GM21423 (cell line): ENCODE results near the gene CCNI2.

Source experiments
- ATAC-seq: cut with Tn5 transposase; IDR thresholded peaks from one replicate; pipeline ENCODE4 v1.9.1; 2021; ENCODE audit warnings: mild to moderate bottlenecking, moderate library complexity; ENCODE audit not compliant: unreplicated experiment

The CCNI2 gene, protein sequence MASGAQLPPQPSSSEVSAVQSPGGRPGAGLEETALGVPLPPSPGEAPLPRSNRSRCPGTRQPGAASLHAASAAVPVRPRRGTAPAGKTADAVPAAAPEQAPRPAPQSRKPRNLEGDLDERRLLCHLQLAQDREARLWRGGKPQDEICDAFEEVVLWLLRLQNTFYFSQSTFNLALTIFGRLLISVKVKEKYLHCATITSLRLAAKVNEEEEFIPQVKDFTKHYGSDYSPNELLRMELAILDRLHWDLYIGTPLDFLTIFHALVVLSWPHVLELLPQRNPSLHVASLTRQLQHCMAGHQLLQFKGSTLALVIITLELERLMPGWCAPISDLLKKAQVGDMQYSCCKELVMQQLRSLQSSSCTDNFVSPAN

DNA sequence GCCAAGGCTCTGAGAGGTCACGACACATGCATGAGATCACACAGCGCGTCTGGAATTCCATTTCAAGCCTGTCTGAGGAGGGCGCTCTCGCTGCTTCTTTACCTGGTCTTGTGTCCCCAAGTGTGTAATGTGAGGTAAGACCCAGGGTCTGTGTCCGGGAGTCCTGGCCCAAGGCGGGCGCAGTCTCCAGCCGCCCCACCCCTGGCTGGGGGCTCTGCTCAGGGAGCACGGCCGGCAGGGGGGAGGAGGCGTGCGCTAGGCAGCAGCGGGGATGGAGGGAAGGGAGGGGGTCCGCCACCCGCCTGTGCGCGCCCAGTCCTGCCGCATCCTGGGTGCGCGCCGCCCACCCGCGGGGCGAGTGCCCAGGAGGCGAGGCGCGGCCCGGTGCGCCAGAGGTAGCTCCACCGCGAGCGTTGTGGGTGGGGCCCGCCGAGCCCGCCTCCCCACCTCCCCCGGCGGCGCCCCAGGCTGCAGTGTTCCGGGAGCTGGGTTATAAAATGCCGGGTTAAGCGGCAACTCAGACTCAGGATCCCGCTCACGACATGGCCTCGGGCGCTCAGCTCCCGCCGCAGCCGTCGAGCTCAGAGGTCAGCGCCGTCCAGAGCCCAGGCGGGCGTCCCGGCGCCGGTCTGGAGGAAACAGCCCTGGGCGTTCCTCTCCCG, at the start of gene CCNI2:
CCNI2 (plus strand) TSS at position 473 of the 662 bp plus-strand sequence; CDS start at position 543, 70 bp downstream.
- no peak for ATAC-seq

DNA sequence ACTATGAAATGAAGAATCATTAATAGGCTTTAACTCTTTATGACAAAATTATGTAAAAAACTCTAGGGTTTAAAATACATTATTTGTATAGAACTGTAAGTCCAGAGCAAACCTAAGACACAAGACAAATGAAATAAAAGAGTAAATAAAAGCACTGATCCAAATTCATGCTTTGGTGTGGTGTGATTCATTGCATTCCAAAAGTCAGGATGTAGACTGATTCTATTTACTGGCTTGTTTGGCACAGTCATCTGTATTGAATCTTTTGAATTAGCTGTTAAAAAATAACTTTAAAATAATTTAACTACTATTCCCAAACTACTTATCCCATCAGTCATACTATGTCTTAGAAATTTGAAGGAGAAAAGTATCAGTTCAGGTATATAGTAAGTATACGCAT, 42.4 kb upstream of the CCNI2 start:
- no peak for ATAC-seq

DNA sequence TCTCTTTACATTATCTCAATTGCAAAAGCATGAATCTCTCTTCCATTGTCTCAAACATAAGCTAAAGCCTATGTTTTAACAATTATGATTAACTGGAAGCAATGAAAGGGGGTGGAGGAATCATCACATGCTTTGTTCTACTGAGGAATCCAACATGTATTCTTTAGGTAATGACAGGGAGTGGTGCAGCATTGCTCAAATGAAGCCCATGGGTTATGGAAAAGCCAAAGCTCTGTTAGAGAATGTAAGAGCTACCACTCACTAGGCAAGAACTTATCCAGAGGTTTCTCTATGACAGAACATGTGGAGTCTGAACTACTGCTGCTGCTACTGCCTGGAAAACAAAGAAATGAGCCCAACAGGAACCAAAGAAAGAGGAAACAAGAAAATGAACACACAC, 38.6 kb upstream of the CCNI2 start:
- no peak for ATAC-seq

DNA sequence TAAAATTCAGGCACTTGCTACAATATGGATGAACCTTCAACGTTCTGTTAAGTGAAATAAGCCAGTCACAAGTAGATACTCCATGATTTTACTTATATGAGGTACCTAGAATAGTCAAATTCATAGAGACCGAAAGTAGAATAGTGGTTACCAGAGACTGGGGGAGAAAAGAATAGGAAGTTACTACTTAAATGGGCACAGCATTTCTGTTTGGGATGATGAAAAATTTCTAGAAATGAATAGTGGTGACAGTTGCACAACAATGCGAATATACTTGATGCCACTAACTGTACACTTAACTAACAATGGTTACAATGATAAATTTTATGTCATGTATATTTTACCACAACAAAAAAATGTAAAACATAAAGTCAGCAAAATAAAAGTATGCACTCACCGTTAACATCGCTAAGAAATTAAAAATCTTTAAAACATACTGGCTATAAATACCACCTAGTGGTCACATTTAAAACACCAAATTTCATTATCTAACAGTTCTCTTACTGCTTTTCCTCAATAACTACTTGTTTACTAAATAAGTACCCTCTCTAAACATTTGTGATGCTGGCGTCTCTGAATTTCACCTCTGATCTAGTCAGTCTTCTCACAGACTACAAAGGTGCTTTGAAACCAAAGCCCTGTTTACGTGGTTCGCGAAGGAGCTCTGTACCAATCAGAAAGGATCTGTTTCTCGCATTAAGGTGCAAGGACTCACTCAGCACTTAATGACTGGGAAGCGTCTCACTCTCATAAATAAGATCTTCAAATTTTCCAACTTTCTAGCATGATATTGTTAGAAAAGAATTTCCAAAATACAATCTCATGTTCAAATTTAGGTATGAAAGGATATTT, 32.5 kb upstream of the CCNI2 start:
- peak; percentile 46 for ATAC-seq

DNA sequence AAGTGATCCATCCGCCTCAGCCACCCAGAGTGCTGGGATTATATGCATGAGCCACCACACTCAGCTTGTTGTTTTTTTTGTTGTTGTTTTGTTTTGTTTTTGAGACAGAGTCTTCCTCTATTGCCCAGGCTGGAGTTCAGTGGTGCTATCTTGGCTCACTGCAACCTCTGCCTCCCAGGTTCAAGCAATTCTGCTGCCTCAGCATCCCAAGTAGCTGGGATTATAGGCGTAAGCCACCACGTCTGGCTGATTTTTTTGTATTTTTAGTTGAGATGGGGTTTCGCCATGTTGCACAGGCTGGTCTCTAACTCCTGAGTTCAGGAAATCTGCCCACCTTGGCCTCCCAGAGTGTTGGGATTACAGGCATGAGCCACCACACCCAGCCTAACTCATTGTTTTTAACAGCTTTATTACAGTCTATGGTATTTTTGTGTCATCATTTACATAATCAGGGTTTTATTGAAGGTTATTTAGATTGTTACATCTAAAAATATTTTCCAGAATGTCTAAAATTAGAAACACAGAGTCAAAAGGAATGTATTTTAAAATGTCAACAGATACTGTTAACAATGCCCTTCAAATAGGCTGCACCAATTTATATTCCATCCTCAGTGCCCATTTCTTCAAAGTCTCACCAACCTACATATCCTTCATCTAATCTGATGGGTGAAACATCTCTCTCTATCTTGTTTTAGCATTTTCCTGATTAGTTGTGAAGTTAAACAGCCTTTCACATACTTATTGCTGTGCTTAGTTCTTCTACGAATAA, 28.5 kb upstream of the CCNI2 start:
- no peak for ATAC-seq

DNA sequence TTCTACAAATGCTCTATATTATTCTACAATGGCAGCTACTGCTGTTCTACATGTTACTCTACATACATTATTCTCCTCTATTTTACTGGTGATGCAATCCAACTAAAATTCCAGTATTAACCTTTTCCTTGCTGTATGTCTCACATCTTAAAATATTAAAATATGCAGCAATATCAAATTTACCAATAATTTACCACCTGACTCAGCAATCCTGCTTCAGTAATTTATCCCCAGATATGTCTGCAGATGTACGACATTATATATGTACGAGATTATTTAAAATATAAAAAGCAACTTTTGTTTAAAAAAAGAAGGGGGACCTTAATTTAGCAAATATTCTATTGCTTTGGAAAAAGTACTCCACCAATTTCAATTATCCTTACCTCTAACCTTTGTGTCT, 21.5 kb upstream of the CCNI2 start:
- ATAC-seq = no peak

DNA sequence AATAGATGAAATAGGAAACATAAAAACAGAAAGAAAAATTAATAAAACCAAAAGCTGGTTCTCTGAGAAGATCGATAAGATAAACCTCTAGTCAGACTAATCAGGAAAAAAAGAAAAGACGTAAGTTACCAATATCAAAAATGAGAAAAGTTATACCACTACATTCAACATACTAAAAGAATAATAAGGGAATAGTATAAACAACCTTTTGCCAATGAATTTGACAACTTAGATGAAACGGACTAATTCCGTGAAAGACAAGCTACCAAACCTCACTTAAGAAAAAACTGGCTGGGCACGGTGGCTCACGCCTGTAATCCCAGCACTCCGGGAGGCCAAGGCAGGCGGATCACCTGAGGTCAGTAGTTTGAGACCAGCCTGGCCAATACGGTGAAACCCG, 17.3 kb upstream of the CCNI2 start:
- ATAC-seq = no peak

DNA sequence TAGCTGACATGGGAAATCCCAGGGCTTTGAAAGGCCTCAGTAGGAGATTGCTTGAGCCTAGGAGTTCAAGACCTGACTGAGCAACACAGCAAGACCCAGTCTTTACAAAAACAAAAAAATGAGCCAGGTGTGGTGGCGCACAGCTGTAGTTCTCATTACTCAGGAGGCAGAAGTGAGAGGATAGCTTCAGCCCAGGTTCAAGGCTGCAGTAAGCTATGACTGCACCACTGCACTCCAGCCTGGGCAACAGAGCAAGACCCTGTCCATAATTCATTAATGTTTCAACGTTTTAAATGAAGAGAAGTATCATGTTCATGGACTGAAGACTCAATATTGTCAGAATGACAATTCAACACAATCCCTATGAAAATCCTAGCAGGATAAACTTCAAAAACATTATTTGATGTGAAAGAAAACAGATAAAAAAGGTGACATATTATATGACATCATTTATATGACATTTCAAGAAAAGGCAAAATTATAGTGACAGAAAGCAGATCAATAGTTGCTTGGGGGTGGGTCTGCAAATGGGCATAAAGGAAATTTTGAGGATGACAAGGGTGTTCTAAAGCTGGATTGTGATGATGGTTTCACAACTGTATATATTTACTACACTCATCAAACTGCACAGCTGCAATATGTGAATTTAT, 13.6 kb upstream of the CCNI2 start:
- ATAC-seq = no peak

DNA sequence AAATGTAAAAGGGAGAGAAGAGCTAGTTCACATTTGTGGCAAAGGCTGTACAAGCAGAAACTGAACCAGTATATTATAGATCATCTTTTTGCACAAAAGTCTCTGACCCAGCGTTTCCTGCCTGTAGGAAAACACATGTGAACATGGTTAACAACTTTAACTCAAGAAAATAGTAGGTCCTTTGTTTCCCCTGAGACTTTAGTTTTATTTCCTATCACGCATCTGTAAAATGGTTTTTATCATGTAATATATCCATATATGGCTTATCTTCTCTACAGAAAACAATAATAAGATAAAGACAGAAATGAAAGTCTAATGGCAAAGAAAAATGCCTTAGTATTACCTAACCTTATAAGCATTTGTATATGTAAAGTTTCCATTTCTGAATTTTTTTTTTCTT, 12.5 kb upstream of the CCNI2 start:
- no peak for ATAC-seq

DNA sequence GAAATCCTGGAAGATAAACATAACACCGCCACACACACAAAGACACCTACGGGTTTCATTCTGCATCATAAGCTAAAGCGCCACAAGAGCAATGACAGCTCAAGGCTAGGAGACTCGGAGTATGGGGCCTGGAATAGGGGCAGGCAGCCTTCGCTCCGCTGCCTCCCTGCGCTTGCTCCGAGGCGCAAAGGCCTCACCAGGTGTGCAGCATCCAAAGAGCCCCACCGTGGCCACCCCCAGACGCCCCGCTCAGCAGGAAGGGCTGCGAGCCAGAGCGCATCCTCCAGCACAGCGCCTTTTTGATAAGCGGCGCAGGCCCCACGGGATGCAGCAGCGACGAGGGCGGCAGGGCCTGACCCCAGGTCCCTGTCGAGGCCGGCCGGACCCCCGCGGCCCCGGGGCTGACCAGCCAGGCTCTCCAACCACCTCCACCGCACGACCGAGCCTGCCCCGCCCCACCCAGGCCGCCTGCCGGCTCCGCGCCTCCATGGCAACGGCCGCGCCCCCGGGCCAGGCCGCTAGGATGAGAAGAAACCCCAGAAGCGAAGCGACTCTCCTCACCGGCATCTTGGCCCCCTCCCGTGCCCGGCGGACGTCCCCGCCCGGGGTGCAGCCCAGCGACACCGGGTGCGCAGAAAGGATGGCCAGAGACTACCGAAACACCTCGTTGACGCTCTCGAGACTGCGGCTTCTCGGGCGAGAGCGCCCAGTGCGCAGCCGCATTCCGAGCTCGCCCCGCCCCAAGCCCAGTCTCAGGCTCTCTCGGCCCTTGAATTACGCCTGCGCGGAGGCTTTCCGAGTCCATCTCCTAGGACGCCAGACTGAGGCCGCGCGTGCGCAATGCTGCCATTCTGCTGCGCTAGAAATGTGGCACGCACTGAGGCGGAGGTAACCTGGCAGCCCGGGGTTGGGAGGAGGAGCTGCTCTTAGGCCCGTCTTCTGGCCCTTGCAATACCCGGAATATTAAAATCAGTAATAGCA, 10.1 kb upstream of the CCNI2 start, which contains the start of gene KIF3A:
KIF3A (minus strand) TSS at position 694 of the 981 bp plus-strand sequence; CDS start at position 567, 127 bp downstream.
- ATAC-seq = peak; percentile 87

DNA sequence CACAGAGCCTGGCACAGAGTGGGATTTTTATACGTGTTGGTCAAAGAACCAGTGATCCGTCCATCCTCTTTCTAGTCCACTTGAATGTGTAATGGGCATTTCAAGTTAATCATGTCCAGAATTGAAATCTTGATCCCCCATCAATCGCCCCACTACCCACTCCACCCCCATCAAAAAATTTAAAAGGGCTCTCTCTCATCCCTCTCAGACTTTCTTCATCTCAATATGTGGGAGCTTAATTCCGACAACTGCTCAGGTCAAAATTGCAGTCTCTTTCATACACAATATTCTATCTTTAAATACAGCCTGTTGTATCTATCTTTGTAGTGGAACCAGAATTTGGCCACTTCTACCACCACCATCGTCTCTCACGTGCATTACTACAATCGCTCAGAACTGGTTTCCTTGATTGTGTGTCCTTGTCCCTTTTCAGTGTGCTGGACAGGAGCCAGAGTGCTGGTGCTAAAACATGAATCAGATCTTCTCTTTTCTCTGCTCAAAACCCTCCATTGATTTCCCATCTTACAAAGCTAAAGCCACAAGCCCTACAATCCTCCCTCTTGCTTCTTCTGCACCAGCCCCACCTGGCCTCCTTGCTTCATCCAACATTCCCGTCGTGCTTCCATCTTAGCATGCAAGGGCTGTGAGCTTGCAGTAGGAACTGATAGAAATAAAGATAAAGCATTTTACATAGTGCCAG, 9.1 kb upstream of the CCNI2 start:
- no peak for ATAC-seq

DNA sequence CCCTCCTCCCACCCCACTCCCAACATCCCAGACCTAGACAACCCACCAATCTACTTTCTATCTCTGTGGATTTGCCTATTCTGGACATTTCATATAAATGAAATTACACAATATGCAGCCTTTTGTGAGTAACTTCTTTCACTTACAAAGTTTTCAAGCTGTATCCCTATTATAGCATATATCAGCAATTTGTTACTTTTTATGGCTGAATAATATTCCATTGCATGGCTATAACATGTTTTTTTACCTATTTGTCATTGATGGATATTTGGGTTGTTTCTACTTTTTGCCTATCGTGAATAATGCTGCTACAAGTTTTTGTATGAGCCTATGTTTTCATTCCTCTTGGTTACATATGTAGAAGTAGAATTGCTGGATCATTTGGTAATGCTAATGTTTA, 8.0 kb upstream of the CCNI2 start:
- ATAC-seq = no peak

DNA sequence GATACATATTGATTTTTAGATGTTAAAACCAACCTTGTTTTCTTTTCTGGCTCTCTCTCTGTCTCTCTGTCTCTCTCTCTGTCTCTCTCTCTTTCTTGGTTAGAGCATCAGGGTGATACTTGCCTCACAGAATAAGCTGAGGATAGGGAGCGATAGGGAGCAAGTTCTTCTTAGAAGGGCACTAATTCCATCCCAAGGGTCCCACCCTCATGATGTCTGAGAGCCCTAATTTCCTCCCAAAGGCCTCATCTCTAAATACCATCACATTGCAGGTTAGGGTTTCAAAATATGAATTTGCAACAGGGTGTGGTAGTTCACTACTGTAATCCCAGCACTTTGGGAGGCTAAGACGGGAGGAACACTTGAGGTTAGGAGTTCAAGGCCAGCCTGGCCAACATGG, 5.1 kb upstream of the CCNI2 start:
- ATAC-seq = no peak

DNA sequence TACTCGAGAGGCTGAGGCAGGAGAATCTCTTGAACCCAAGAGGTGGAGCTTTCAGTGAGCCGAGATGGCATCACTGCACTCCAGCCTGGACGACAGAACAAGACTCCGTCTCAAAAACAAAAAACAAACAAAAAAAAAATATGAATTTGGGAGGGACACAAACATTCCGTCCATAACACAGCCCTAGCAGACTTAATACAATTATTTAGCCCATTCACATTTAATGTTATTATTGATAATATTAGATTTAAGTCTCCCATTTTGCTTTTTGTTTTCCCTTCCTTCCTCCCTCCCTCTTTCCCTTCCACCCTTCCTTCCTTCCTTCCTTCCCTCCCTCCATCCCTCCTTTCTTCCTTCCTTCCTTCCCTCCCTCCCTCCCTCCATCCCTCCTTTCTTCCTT, 4.6 kb upstream of the CCNI2 start:
- no peak for ATAC-seq

DNA sequence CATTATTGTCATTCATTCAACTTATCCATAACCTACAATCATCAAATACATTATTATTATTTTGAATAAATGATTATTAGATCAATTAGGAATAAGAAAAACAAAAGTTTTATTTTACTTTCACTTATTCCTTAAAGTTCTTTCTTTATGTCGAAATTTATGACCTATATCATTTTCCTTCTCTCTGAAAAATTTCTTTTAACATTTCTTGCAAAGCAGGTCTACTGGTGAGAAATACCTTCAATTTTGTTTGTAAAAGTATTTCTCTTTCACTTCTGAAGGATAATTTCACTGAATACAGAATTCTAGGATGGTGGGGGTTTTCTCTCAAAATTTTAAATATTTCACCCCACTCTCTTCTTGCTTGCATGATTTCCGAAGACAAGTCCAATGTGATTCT, 2.6 kb upstream of the CCNI2 start:
- no peak for ATAC-seq

DNA sequence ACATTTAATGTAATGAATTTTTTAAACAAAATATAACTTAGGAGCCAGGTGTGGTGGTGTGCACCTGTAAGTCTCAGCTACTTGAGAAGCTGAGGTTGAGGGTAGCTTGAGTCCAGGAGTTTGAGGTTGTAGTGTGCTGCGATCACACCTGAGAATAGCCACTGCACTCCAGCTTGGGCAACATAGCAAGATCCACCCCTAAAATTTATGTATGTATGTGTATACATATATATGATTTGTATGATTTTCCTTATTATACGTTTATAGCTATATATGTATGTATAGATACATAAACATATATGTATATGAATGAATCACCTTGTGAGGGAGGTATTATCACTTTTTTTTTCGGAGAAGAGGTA, 653 bp upstream of the CCNI2 start:
- no peak for ATAC-seq

DNA sequence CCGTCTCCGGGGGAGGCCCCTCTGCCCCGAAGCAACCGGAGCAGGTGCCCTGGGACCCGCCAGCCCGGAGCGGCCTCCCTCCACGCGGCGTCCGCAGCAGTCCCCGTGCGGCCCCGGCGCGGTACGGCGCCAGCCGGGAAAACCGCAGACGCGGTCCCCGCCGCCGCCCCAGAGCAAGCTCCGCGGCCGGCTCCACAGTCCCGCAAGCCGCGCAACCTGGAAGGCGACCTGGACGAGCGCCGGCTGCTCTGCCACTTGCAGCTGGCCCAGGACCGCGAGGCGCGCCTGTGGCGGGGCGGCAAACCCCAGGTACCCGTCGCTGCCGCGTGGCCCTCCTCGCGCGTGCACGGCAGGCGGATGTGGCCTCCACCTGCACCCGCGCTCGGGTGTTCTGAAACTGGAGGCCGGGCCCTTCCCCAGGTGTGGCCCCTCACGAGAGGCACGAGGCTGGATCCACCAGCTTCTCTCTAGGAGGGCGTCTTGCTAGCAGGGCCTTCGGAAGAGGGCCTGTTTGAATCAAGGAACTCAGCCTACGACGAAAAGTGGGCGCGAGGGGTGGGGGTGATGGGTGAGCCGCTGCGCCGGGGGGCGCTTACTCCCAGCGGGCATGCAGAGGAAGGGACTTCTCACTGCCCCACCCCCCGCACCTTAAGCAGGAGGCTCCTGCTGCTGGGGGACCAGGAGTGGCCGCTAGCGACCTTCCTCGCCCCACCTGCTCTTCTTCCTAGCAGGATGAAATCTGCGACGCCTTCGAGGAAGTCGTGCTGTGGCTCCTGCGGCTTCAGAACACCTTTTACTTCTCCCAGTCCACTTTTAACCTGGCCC, 602 bp downstream of the CCNI2 start:
- no peak for ATAC-seq

DNA sequence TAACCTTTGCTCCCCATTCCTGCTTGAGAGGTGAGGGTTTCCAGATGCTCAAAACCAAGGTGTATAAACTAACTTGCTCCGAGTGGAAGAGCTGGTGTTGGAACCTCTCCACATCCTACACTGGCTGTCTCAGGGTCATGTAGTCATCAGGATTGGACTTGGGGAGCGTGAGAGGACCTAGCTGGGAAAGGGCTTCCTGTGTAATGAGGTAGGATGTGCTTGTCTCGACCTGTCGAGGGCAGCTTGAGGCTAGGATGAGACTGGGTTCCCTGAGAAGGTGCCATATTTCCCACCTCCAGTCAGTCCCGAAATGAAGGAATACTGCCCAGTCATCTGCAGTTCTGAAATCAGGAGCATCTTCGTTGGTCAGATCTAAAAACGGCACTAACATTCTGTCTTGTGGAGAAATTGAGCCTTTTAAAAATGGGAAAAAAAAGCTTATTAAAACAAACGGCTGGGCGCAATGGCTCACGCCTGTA, 1.3 kb downstream of the CCNI2 start:
- no peak for ATAC-seq
